Activated T-helper 1 cell treated with anti-CD3 and anti-CD28 coated beads, Interleukin-12 subunit alpha, Interleukin-12 subunit beta, Interleukin-2, Interleukin-4 antibody, amounts not matched to agents 30 ng/mL and 10 ng/mL and 1 ng/mL, durations not matched to agents 14 hours and 24 hours and 36 hours (primary cell): ENCODE results near the gene TSTD2. TPM values are rescaled to one million over a fixed set of nuclear protein-coding genes. Genes with fewer than 3 reads are reported as not detected.
"Not testable (repeated sequence)": the region's sequence is repeated elsewhere in the genome, so short reads cannot be mapped to it uniquely, and the experiment has no call there.

Source experiments
- DNase-seq: peaks from one replicate; pipeline ENCODE4 v3.0.0; 2021; ENCODE audit warnings: low spot score
- H3K27ac Mint-ChIP-seq: one replicate; pipeline ENCODE4 v1.8.0; 2021; ENCODE audit warnings: mild to moderate bottlenecking, mixed read lengths
- H3K27me3 Mint-ChIP-seq: one replicate; pipeline ENCODE4 v1.8.0; 2022; ENCODE audit warnings: mild to moderate bottlenecking, moderate library complexity, mixed read lengths; ENCODE audit not compliant: insufficient read depth
- H3K36me3 Mint-ChIP-seq: one replicate; pipeline ENCODE4 v1.8.0; 2021; ENCODE audit warnings: low read depth, mixed read lengths
- H3K4me1 Mint-ChIP-seq: one replicate; pipeline ENCODE4 v1.8.0; 2021; ENCODE audit warnings: low read depth, mixed read lengths
- H3K4me3 Mint-ChIP-seq: one replicate; pipeline ENCODE4 v1.8.0; 2021; ENCODE audit warnings: mild to moderate bottlenecking, moderate library complexity, mixed read lengths
- H3K9me3 Mint-ChIP-seq: one replicate; pipeline ENCODE4 v1.8.0; 2021; ENCODE audit warnings: mixed read lengths
- intact Hi-C: fragments of 100-400 bp; cut with micrococcal nuclease; formaldehyde crosslinking; loops from one replicate; pipeline ENCODE4 v1.15.1; 2024
- total RNA-seq: library from RNA; stranded (reverse); gene quantifications from 2 replicates; pipeline ENCODE4 v1.2.3, GENCODE V29; 2022

TSTD2 gene
- total RNA-seq, 1 donor from 2014 or later = 16.4 TPM

DNA sequence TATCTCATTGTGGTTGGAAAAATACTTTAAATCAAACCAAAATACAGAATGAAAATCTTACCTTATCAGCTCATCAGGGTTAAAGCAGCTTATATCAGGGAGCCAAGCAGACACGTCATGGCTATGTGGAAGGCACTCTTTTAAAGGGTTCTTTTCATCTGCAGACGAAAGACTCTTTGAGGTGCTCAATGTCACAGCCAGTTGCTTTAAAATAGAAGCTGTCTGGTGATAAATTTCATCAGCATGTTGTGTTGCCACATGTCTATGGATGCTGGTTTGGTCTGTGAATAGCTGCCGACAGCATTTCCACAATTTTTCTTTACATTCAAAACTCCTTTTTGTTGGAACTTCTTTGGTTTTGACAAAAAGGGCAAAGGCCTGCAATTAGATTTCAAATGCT, 7.5 kb downstream of the TSTD2 start:
- intact Hi-C loops = no loop called here
- Mint-ChIP-seq H3K4me3 (no peak overlapping the region), H3K27ac (no peak overlapping the region)

DNA sequence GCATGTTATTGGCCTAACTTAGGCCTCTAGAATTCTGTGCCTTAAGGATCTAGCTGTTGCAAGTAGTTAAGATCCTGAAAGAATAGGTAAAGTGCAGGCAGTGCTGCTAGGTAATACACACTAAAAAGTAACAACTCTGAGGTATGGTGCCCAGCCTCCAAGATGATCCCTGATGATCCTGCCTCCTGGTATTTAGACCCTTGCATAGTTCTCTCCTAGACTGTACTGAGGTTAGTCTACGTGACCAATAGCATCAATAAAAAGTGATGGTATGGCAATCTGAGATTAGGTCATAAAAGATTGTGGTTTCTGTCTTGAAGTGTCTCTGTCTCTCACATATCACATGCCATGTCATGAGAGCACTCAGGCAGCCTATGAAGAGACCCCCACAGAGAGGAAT, 9.2 kb downstream of the TSTD2 start:
- intact Hi-C loops = no loop called here
- H3K4me3 Mint-ChIP-seq = no peak overlapping the region
- H3K9me3 Mint-ChIP-seq = no peaks in the 10 kb centered on the region
- H3K4me1 Mint-ChIP-seq = peaks cover under 1% of the 10 kb centered on the region
- H3K36me3 Mint-ChIP-seq = peaks cover 22% of the 10 kb centered on the region
- no peaks in the 10 kb centered on the region for H3K27me3 Mint-ChIP-seq
- DNase-seq = no peak
- H3K27ac Mint-ChIP-seq = no peak overlapping the region

More for the DNA sequence above, 7.5 kb downstream of the TSTD2 start:
- H3K36me3 Mint-ChIP-seq = peaks cover 18% of the 10 kb centered on the region
- no peak for DNase-seq
- no peaks in the 10 kb centered on the region for H3K9me3 Mint-ChIP-seq
- no peaks in the 10 kb centered on the region for H3K27me3 Mint-ChIP-seq
- H3K4me1 Mint-ChIP-seq = no peaks in the 10 kb centered on the region

DNA sequence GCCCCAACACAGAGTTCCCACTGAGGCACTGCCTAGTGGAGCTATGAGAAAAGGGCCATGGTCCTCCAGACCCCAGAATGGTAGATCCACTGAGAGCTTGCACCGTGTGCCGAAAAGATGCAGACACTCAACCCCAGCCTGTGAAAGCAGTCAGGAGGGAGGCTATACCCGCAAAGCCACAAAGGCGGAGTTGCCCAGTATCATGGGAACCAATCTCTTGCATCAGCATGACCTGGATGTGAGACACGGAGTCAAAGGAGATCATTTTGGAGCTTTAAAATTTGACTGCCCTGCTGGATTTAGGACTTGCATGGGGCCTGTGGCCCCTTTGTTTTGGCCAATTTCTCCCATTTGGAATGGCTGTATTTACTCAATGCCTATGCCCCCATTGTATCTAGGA, 10.7 kb downstream of the TSTD2 start:
- H3K27ac Mint-ChIP-seq, intact Hi-C loops, DNase-seq, H3K9me3 Mint-ChIP-seq, H3K27me3 Mint-ChIP-seq, H3K4me3 Mint-ChIP-seq: not testable (repeated sequence)
- Mint-ChIP-seq H3K36me3 (peaks cover 30% of the 10 kb centered on the region), H3K4me1 (peaks cover 15% of the 10 kb centered on the region)

DNA sequence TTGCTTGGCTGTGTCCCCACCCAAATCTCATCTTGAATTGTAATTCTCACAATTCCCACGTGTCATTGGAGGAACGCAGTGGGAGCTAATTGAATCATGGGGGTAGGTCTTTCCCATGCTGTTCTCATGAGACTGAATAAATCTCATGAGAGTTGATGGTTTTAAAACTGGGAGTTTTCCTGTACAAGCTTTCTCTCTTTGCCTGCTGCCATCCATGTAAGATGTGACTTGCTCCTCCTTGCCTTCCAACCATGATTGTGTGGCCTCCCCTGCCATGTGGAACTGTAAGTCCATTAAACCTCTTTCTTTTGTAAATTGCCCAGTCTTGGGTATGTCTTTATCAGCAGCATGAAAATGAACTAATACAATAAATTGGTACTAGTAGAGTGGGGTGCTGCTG, 13.1 kb downstream of the TSTD2 start:
- intact Hi-C loops, H3K27me3 Mint-ChIP-seq, H3K9me3 Mint-ChIP-seq, DNase-seq, H3K27ac Mint-ChIP-seq, H3K4me3 Mint-ChIP-seq: not testable (repeated sequence)
- peaks cover 16% of the 10 kb centered on the region for H3K4me1 Mint-ChIP-seq
- peaks cover 41% of the 10 kb centered on the region for H3K36me3 Mint-ChIP-seq

DNA sequence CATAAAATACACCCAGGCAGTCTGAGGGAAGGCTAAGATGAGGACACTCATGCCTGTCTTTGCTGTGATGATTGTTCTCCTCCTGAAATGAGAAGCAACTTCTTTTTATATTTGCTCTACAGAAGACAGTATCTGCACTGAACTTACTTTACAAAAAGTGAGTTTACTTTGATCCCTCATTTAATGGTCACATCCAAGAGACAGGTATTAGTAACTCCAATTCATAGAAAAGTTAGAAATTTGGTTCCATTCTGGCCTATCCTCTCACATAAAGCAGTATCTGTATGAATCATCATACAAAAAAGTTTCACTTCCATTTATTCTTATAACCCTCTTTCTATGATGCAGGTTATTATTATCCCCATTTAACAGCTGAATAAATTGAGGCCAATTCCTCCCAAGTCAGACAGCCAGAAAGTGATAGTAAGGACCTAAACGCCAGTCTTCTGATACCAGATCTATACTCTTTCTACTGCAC, 15.2 kb downstream of the TSTD2 start:
- Mint-ChIP-seq H3K36me3 (peaks cover 35% of the 10 kb centered on the region), H3K9me3 (no peaks in the 10 kb centered on the region), H3K4me1 (peaks cover 16% of the 10 kb centered on the region), H3K27ac (no peak overlapping the region), H3K27me3 (no peaks in the 10 kb centered on the region), H3K4me3 (no peak overlapping the region)
- intact Hi-C loops = no loop called here
- DNase-seq = no peak

DNA sequence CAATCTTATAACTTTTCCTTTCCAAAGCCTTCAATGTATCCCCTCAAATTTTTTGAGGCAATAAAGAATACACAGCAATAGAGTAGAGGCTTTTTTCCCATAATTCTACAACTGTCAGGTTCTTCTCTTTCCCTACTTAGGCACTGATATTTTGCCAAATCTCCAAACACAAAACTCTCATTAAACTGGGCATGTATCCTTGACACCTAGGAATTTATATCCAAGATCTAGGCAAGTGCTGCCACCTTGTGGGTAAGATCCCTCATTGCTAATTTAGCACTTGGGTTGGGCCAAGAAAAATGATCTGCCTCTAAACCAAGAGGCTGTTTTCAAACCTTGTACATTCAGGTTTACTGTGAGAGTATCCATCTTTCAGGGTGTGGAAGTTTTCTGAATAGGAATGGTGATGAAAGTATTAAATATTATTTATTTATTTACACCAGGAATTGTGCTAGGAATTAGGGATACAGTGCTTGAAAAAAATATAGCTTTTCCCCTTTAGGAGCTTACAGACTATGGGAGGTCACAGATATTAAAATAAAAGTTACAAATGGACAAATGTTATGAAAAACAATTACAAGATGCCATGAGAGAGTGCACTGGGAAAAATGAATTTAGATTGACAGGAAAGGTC, 17.6 kb downstream of the TSTD2 start:
- Mint-ChIP-seq H3K4me3 (no peak overlapping the region), H3K36me3 (peaks cover 29% of the 10 kb centered on the region), H3K27ac (no peak overlapping the region), H3K27me3 (no peaks in the 10 kb centered on the region), H3K4me1 (peaks cover 16% of the 10 kb centered on the region), H3K9me3 (no peaks in the 10 kb centered on the region)
- intact Hi-C loops = loop anchor here (1.0 to 2.0 kb wide), 6 partner anchors 17 to 759 kb away; partner anchors contain the start of genes NCBP1 and TSTD2
- DNase-seq = peak; percentile 40

- Mint-ChIP-seq H3K9me3 (no peaks in the 10 kb centered on the region), H3K27ac (no peak overlapping the region), H3K36me3 (peaks cover 26% of the 10 kb centered on the region), H3K27me3 (no peaks in the 10 kb centered on the region), H3K4me1 (no peaks in the 10 kb centered on the region), H3K4me3 (no peak overlapping the region)
- no peak for DNase-seq
- intact Hi-C loops = no loop called here
Observed at GRCh38 chr9:97604901-97605645, 28.1 kb downstream of the TSTD2 start.

- Mint-ChIP-seq H3K27me3 (no peaks in the 10 kb centered on the region), H3K36me3 (peaks cover 24% of the 10 kb centered on the region), H3K27ac (no peak overlapping the region), H3K4me3 (no peak overlapping the region), H3K9me3 (no peaks in the 10 kb centered on the region), H3K4me1 (peaks cover 9% of the 10 kb centered on the region)
- no peak for DNase-seq
- intact Hi-C loops = no loop called here
Observed at GRCh38 chr9:97602430-97602829, 30.7 kb downstream of the TSTD2 start.

GRCh38 chr9:97601228-97601898, 31.8 kb downstream of the TSTD2 start:
- no peaks in the 10 kb centered on the region for H3K27me3 Mint-ChIP-seq
- peaks cover 24% of the 10 kb centered on the region for H3K36me3 Mint-ChIP-seq
- intact Hi-C loops = no loop called here

DNA sequence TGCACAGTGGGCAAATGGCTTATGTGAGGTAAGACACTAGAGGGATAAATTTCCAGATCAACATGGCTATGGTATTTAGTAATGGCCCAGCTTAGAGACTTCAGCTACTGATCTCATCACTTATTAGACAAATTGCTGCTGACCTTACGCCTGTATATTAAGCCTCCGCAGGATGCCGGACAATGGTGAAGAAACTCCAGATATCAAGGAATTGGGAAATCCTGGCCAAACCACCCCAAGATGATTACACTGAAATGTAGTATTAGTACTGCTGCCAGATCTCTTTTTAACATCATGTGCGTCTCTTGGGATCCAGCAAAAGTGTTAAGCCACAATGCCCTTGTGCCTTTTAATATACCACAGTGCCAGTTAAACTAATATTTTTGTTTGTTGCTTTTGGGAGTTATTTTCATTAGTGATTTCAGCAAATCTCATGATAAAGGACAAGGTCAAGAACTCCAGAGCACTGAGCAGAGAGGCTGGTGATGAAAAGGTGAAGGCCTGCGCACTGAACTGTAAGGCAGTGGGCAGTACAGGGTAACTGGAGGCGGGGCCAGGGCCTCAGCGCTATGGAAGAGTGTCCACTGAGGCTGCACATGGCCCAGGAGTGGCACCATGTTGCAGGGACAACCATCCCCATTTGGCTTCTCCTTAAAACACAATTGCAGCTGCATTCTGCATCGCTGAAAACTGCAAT, 32.5 kb downstream of the TSTD2 start:
- peaks cover 24% of the 10 kb centered on the region for H3K36me3 Mint-ChIP-seq
- no peak overlapping the region for H3K27ac Mint-ChIP-seq
- peaks cover 9% of the 10 kb centered on the region for H3K4me1 Mint-ChIP-seq
- no peak for DNase-seq
- intact Hi-C loops = no loop called here
- H3K9me3 Mint-ChIP-seq = no peaks in the 10 kb centered on the region
- H3K27me3 Mint-ChIP-seq = no peaks in the 10 kb centered on the region
- H3K4me3 Mint-ChIP-seq = no peak overlapping the region

More at GRCh38 chr9:97601228-97601898, 31.8 kb downstream of the TSTD2 start:
- Mint-ChIP-seq H3K4me3 (no peak overlapping the region), H3K4me1 (peaks cover 9% of the 10 kb centered on the region), H3K9me3 (no peaks in the 10 kb centered on the region), H3K27ac (no peak overlapping the region)
- DNase-seq = no peak

GRCh38 chr9:97599314-97599846, 33.8 kb downstream of the TSTD2 start:
- Mint-ChIP-seq H3K4me1 (peaks cover 9% of the 10 kb centered on the region), H3K27ac (no peak overlapping the region), H3K27me3 (no peaks in the 10 kb centered on the region), H3K36me3 (peaks cover 18% of the 10 kb centered on the region), H3K9me3 (no peaks in the 10 kb centered on the region), H3K4me3 (no peak overlapping the region)
- intact Hi-C loops = loop anchor here (5.0 kb wide), 1 partner anchor 42 kb away; no protein-coding TSS in a partner anchor
- DNase-seq = no peak

GRCh38 chr9:97598461-97599288, 34.5 kb downstream of the TSTD2 start:
- no peak overlapping the region for H3K27ac Mint-ChIP-seq
- no peaks in the 10 kb centered on the region for H3K27me3 Mint-ChIP-seq
- peaks cover 9% of the 10 kb centered on the region for H3K4me1 Mint-ChIP-seq
- peak; percentile 60 for DNase-seq
- intact Hi-C loops = loop anchor here (1.0 to 5.0 kb wide), 6 partner anchors 17 to 741 kb away; no protein-coding TSS in a partner anchor
- no peak overlapping the region for H3K4me3 Mint-ChIP-seq
- H3K36me3 Mint-ChIP-seq = peaks cover 18% of the 10 kb centered on the region
- no peaks in the 10 kb centered on the region for H3K9me3 Mint-ChIP-seq
